ENCODE results near the gene SYNDIG1. TPM values are rescaled to one million over a fixed set of nuclear protein-coding genes. Genes with fewer than 3 reads are reported as not detected.

The SYNDIG1 gene
- total RNA-seq, 6 experiments from 2014 or later, result 0.14 to 0.31 TPM; not detected in 4

GRCh38 chr20:24529369-24529719 is 59.9 kb downstream of the SYNDIG1 start:
- Mint-ChIP-seq H3K27me3 (ENCODE audit: insufficient read depth) (peaks cover 4% of the 10 kb centered on the region), H3K4me1 (ENCODE audit: low read depth) (no peaks in the 10 kb centered on the region), H3K9me3 (no peaks in the 10 kb centered on the region), H3K4me3 (no peak overlapping the region), H3K27ac (no peak overlapping the region), H3K36me3 (ENCODE audit: low read depth) (no peaks in the 10 kb centered on the region)
- TF ChIP-seq, protein P1, sequence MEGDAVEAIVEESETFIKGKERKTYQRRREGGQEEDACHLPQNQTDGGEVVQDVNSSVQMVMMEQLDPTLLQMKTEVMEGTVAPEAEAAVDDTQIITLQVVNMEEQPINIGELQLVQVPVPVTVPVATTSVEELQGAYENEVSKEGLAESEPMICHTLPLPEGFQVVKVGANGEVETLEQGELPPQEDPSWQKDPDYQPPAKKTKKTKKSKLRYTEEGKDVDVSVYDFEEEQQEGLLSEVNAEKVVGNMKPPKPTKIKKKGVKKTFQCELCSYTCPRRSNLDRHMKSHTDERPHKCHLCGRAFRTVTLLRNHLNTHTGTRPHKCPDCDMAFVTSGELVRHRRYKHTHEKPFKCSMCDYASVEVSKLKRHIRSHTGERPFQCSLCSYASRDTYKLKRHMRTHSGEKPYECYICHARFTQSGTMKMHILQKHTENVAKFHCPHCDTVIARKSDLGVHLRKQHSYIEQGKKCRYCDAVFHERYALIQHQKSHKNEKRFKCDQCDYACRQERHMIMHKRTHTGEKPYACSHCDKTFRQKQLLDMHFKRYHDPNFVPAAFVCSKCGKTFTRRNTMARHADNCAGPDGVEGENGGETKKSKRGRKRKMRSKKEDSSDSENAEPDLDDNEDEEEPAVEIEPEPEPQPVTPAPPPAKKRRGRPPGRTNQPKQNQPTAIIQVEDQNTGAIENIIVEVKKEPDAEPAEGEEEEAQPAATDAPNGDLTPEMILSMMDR (IDR thresholded peaks at IDR 0.05), result no peak
- no peak for DNase-seq

DNA sequence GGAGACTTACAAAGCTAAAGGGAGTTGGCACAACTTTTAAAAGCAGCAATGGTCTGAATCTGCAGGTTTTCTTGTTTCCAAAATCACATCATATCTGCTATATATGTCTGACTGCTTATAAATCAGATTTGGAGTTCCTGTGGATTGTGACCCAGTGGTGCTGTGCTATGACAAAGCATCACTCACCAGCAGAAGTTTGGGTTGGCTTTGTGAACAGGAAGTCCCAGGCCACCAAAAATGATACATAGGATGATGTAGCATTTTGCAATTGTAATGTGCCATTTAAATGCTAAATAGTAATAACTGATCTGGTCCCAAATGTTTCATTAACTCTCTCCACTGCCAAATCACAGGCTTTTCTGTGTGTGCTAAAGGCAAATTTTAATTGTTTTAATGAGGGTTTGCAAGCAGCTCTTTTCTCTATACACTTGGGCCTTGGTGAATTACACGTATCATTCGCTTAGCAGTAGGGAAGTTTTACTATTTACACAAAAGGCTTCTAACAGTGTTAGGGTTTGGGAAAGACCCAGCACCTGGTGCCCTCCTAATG is 60.8 kb downstream of the SYNDIG1 start:
- Mint-ChIP-seq H3K4me1 (ENCODE audit: low read depth) (no peaks in the 10 kb centered on the region), H3K27ac (no peak overlapping the region), H3K4me3 (no peak overlapping the region), H3K27me3 (ENCODE audit: insufficient read depth) (peaks cover 1% of the 10 kb centered on the region), H3K9me3 (no peaks in the 10 kb centered on the region), H3K36me3 (ENCODE audit: low read depth) (no peaks in the 10 kb centered on the region)
- DNase-seq, result no peak
- TF ChIP-seq, protein P1 (IDR thresholded peaks at IDR 0.05), result no peak

- Mint-ChIP-seq H3K27me3 (ENCODE audit: insufficient read depth) (peaks cover 1% of the 10 kb centered on the region), H3K9me3 (no peaks in the 10 kb centered on the region), H3K36me3 (ENCODE audit: low read depth) (no peaks in the 10 kb centered on the region), H3K4me3 (no peak overlapping the region), H3K27ac (no peak overlapping the region), H3K4me1 (ENCODE audit: low read depth) (no peaks in the 10 kb centered on the region)
- DNase-seq, result no peak
- TF ChIP-seq, protein P1 (IDR thresholded peaks at IDR 0.05), result no peak
These were observed 61.8 kb downstream of the SYNDIG1 start for GRCh38 chr20:24531202-24531601.

DNA sequence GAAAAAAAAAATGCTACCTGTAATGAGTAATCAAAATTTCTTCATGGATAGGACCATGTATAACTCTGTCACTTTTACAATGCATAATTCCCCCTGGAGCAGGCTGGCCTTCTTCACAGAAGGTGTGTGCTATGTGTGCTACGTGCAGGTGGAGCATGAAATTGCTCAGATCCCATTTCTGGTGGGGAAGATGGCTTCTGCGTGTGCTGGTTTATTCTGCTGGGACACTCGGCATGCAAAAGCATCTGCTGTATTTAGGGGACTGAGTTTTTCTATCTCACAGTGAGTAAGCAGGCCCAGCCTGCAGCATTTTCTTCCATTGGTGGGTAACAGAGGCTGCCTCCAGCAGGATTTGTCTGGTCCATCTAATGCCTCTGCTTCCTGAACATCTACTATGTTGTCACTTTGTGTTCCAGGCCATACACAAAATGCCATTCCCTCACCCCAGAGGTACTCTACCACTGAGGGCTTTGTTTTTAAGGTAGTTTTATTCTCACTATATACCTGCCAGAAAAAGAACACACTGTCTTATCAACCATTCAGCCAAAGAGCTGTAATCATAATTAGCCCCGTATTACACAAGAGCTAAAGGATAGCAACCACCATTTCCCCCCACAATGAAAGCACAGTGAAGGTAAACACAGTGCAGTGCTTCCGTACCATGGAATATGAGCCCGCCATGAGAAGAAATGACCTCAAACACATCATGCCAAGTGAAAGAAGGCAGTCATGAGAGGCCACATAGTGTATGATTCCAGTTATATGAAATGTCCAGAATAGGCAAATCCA is 62.4 kb downstream of the SYNDIG1 start:
- no peaks in the 10 kb centered on the region for H3K9me3 Mint-ChIP-seq

GRCh38 chr20:24533449-24533848 is 64.0 kb downstream of the SYNDIG1 start:
- no peak for DNase-seq
- TF ChIP-seq, protein P1 (IDR thresholded peaks at IDR 0.05), result 0 out of 2 replicates have a peak, but pooled peaks have one; percentile 11
- Mint-ChIP-seq H3K4me3 (no peak overlapping the region), H3K27me3 (ENCODE audit: insufficient read depth) (peaks cover 5% of the 10 kb centered on the region), H3K27ac (no peak overlapping the region), H3K4me1 (ENCODE audit: low read depth) (no peaks in the 10 kb centered on the region), H3K9me3 (no peaks in the 10 kb centered on the region), H3K36me3 (ENCODE audit: low read depth) (no peaks in the 10 kb centered on the region)

More for the DNA sequence above, 62.4 kb downstream of the SYNDIG1 start:
- Mint-ChIP-seq H3K4me3 (no peak overlapping the region), H3K36me3 (ENCODE audit: low read depth) (no peaks in the 10 kb centered on the region), H3K27ac (no peak overlapping the region), H3K27me3 (ENCODE audit: insufficient read depth) (peaks cover 1% of the 10 kb centered on the region), H3K4me1 (ENCODE audit: low read depth) (no peaks in the 10 kb centered on the region)
- TF ChIP-seq, protein P1 (IDR thresholded peaks at IDR 0.05), result no peak
- DNase-seq, result no peak
